ENCODE measurements around the gene PNPO. TPM values are rescaled to one million over a fixed set of nuclear protein-coding genes. Genes with fewer than 3 reads are reported as not detected.

Gene PNPO
- total and polyA plus RNA-seq, 2 of the 8 experiments (the other 6 are each of a cell fraction or from before 2014, with no cell fraction given): 7.0 to 8.1 TPM

- Histone ChIP-seq H3K79me1 (ENCODE audit: low read depth, low read length) (no peaks in the 10 kb centered on the region), H3K9me3 (ENCODE audit: insufficient read depth in 2 of 2, low read depth in 1 of 2, low read length in 1 of 2) (no peaks in the 10 kb centered on the region), H2BK20ac (ENCODE audit: low read length) (no peak overlapping the region), H2BK120ac (replicated peaks; ENCODE audit: low read depth, low read length) (no peak overlapping the region), H3K4me3 (ENCODE audit: extremely low read depth in 1 of 4, insufficient read depth in 2 of 4, low read depth in 3 of 4, low read length in 4 of 4) (no peak overlapping the region), H3K23ac (ENCODE audit: insufficient read length) (no peak overlapping the region), H2AFZ (ENCODE audit: low read length) (no peak overlapping the region), H3K4ac (replicated peaks; ENCODE audit: insufficient read length, low read depth, low read length) (no peak overlapping the region), H4K20me1 (replicated peaks in 1 of 2; ENCODE audit: control insufficient read depth in 1 of 2, insufficient read depth in 2 of 2, low read length in 2 of 2) (no peaks in the 10 kb centered on the region), H3K27me3 (replicated peaks in 1 of 4; ENCODE audit: control insufficient read depth in 3 of 4, extremely low read depth in 1 of 4, insufficient read depth in 3 of 4, low read length in 3 of 4) (no peaks in the 10 kb centered on the region), H4K5ac (ENCODE audit: insufficient read length, low read depth, low read length) (no peak overlapping the region), H3K23me2 (ENCODE audit: low read depth, low read length) (no peaks in the 10 kb centered on the region), H3K27ac (ENCODE audit: low read depth, low read length) (no peak overlapping the region), H3K18ac (ENCODE audit: extremely low read depth, low read length) (no peak overlapping the region; the same call in 1 of the 2 replicates), H3K4me2 (ENCODE audit: insufficient read depth in 1 of 2, low read depth in 2 of 2, low read length in 2 of 2) (no peak overlapping the region), H2BK15ac (ENCODE audit: low read length) (peak overlapping the region; percentile 65; the same call in 1 of the 2 replicates), H3K9ac (replicated peaks in 1 of 4; ENCODE audit: extremely low read depth in 1 of 4, low read depth in 3 of 4, low read length in 3 of 4) (no peak overlapping the region), H3K14ac (ENCODE audit: insufficient read length) (no peak overlapping the region), H3K4me1 (replicated peaks in 1 of 4; ENCODE audit: control insufficient read depth in 3 of 4, insufficient read depth in 4 of 4, low read length in 3 of 4) (peaks cover 14 to 31% (median 23%) of the 10 kb centered on the region in 4 experiments), H3K79me2 (ENCODE audit: control insufficient read depth in 1 of 2, insufficient read depth in 2 of 2, low read length in 2 of 2) (no peaks in the 10 kb centered on the region), H3K56ac (replicated peaks; ENCODE audit: insufficient read length, low read depth, low read length) (no peak overlapping the region), H2BK12ac (ENCODE audit: low read depth, low read length) (no peak overlapping the region), H3K36me3 (ENCODE audit: control insufficient read depth in 2 of 4, insufficient read depth in 4 of 4, low read length in 3 of 4) (no peaks in the 10 kb centered on the region), H2BK5ac (ENCODE audit: low read depth, low read length) (no peak overlapping the region), H4K8ac (ENCODE audit: extremely low read depth, insufficient read depth, low read length) (no peak overlapping the region), H2AK5ac (ENCODE audit: low read depth, low read length) (no peak overlapping the region), H4K91ac (replicated peaks; ENCODE audit: insufficient read length, low read length) (peak overlapping the region; percentile 8)
- FAIRE-seq (no peak), DNase-seq (ENCODE audit: low read depth in 1 of 2, low spot score in 2 of 2) (no peak)
- no peak for TF ChIP-seq GABPA (IDR thresholded peaks at IDR 0.05; ENCODE audit: borderline replicate concordance, insufficient read depth, low read length)
- no peak for TF ChIP-seq CTBP2 (IDR thresholded peaks at IDR 0.05; ENCODE audit: borderline replicate concordance, insufficient read depth, insufficient read length, low read length)
- TF ChIP-seq RNF2 (IDR thresholded peaks at IDR 0.05; ENCODE audit: borderline replicate concordance, low read depth, low read length, missing control alignments, poor library complexity, severe bottlenecking): no peak
- no peak for TF ChIP-seq RBBP5 (IDR thresholded peaks at IDR 0.05; ENCODE audit: borderline replicate concordance, low read depth, low read length)
- no peak for TF ChIP-seq ASH2L (IDR thresholded peaks at IDR 0.05; ENCODE audit: low read length)
- TF ChIP-seq KDM4A (IDR thresholded peaks at IDR 0.05; ENCODE audit: low read depth, low read length, severe bottlenecking): no peak
- ChIA-PET POLR2A (ENCODE audit: partially characterized antibody) (interaction anchor here (1.6 to 2.6 kb wide), 2 partner anchors 10 to 22 kb away, joined by 4 to 11 read pairs; partner anchors contain the start of gene CDK5RAP3), CTCF (ENCODE audit: partially characterized antibody) (interaction anchor here (1.0 to 16.0 kb wide), 4 partner anchors 15 to 46 kb away, joined by 3 to 288 read pairs (median 16); no protein-coding TSS in a partner anchor)
- WGBS, 2 experiments (ENCODE audit: extremely low coverage in 1 of 2, insufficient coverage in 1 of 2, insufficient read length in 1 of 2, insufficient replicate concordance in 2 of 2, low coverage in 1 of 2, low lambda C conversion rate in 2 of 2, missing lambda C conversion rate in 1 of 2): 80% methylated on average over 9 of the region's 9 CpGs; no CpG with 5 or more reads in 1 of the 2 experiments
Observed at GRCh38 chr17:47993031-47993564, 51.7 kb downstream of the PNPO start.

All from H1 (cell line).